ENCODE data around the gene KRT77.
"Not testable (repeated sequence)": the region's sequence is repeated elsewhere in the genome, so short reads cannot be mapped to it uniquely, and the experiment has no call there.

Gene KRT77

GRCh38 chr12:52721838-52722470 lies 18.6 kb upstream of the KRT77 start:
- DNase-seq, result no peak

GRCh38 chr12:52720365-52720886 lies 17.1 kb upstream of the KRT77 start:
- DNase-seq, result no peak

DNA sequence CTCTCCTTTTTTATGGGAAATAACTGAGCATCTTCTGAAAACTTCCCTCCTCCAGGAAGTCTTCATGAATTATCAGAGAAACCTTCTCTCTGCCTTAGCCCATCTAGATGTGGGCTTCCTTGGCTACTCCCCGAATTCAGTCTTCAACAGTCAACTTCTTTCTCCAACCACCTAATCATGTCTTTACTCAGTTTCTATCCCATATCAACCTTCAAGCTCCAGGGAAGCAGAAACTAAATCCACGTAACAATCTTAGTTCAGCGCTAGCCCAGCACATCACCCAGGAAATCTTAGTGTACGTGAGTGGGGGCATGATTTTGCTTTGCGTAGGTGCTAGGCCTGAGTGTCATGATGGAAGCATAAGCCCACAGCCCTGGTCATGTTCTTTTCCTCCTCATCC lies 12.7 kb upstream of the KRT77 start:
- no peak for DNase-seq

- DNase-seq, result no peak
Observed at GRCh38 chr12:52715416-52715815, 12.1 kb upstream of the KRT77 start.

GRCh38 chr12:52714887-52715281 lies 11.6 kb upstream of the KRT77 start:
- DNase-seq, result no peak

DNA sequence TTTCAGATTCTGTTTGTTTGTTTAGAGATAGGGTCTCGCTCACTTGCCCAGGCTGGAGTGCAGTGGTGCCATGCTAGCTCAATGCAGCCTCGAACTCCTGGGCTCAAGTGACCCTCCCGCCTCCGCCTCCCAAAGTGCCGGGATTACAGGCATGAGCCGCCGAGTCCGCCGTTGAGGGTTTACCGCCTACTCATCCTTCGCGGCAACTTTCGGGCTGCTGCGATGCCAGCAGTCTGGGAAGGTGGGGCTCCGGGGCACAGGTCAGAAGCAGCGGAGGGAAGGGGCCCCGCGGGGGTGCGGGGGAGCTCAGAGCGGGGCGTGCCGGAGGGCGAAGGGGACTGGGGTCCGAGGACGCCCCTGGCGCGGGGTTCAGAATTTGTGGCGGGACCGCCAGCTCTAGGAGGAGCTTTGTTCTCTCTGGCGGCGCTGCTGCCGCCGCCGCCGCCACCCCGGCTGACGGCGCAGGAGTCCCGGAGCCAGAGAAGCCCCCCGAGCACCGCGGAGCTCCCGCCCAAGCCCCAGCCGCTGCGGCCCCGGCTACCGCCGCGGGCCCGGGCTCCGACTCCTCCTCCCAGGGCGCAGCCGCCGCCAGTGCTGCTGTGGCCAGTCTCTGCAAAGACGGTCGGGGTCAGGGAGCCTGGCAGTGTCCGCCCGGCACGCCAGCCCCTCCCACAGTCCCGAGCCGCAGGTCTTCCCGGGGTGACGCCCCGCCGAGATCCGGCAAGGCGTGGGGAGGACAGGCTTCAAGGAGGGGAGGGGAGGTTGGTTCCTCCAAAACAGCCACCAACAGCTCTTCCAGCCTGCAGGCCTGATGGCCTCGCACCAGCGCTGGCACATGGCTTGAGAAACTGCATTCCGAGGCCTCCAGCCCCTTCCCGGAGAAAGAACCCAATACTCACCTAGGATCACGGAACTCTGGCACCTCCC lies 10.9 kb upstream of the KRT77 start:
- DNase-seq, result peak; percentile 25

DNA sequence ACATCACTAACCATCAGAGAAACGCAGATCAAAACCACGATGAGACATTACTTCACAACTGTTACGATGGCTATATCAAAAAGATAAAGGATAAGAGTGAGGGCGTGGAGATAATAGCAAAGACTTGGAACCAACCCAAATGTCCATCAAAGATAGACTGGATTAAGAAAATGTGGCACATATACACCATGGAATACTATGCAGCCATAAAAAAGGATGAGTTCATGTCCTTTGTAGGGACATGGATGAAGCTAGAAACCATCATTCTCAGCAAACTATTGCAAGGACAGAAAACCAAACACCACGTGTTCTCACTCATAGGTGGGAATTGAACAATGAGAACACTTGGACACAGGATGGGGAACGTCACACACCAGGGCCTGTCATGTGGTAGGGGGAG lies 8.8 kb upstream of the KRT77 start:
- DNase-seq, result not testable (repeated sequence)

- no peak for DNase-seq
Observed at GRCh38 chr12:52710730-52711129, 7.4 kb upstream of the KRT77 start.

GRCh38 chr12:52708010-52708409 lies 4.7 kb upstream of the KRT77 start:
- no peak for DNase-seq

GRCh38 chr12:52704464-52704863 lies 1.1 kb upstream of the KRT77 start:
- DNase-seq, result no peak

DNA sequence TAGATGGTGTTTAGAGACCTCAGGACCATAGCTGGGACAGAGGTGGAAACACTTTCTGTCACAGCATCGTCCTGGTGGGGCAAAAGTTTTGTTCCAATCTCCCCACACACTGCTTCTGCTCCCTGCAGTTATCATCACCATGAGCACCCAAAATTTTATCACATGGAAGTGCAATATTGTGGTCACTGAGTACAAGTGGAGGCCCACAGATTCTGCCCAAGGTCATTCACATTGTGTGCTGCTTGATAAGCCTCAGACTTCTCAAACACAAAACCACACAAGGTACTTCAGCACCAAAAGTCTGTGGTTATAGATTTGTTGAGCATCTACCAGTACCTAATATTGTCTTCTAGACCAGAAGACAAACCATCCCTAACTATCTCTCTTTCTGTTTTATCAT lies 554 bp upstream of the KRT77 start:
- DNase-seq, result no peak

- no peak for DNase-seq
Observed at GRCh38 chr12:52702338-52702737, 986 bp downstream of the KRT77 start.

GRCh38 chr12:52701281-52701680 lies 2.0 kb downstream of the KRT77 start:
- no peak for DNase-seq

DNA sequence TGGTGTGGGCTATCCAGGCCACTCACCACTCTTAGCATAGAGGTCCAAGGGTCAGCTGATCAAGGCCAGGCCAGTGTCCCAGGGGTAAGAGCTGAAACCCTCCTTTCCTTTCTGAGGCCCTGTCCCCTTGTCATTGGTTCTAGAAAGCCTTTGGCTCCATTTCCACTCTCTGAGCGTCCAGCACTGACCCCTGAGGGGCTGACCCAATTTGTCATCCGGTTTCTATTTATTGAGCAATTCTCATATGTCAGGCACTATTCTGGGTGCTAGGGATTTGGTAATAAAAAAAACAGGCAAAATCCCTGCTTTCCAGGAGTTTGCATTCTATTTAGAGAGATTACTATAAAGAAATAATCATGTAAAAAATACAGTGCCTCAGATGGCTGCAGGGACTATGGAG lies 3.4 kb downstream of the KRT77 start:
- DNase-seq, result no peak

DNA sequence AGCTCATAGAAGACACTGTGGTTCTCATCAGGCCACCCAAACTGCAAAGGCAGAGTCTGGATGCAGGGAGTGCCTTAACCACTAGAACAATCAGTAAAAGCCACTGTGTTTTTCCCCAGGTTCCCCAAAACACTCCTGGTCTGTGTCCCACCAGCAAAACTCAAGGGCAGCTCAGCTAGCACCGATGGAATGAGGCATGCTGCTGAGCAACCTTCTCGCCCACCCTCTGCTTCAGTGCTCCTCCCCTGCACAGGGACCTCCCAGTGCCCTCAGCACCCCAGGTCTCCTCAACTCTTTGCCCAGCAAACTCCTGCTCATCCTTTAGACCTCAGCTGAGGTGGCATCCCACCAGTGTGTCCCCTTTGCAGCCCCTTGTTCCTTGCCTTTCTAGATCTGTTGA lies 4.0 kb downstream of the KRT77 start:
- no peak for DNase-seq

- DNase-seq, result no peak
Observed at GRCh38 chr12:52698651-52699340, 4.5 kb downstream of the KRT77 start.

DNA sequence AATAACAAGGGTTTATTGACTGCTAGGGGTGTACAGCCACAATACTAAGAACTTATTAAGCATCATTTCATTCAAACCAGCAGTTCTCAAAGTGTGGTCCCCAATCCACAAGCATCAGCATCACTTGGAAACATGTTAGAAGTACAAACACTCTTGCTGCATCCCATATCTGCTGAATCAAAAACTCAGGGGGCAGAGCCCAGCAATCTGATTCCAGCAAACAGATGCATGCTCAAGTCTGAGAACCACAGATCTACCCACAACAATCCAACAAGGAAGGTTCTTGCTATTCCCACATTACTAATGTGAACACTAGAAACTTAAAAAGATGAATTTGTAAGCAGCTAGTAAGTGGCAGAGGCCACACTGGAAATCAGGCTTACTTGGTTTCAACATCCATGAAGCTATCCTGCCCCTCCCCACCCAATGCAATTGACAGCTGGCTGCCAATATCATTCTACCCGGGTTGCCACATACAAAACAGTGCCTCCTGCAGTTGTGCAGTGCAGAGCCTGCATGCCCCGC lies 6.2 kb downstream of the KRT77 start:
- no peak for DNase-seq

DNA sequence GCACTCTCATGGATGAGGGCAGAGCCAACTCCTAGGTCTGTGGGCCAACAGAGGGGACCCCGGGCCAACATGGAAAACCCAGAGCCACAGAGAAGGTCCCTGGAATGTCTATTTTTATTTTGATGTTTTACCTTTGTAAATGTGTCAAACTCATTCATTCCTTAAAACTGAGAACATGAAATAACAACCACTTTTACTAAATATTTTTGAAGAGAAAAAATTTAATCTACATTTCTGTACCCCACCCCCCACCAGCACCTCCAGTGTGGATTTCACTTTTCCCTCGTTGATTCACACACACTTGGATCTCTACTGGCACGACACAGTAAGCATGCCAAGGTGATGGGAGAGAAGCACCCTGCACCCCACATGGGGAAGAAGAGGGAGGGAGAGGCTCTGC lies 6.7 kb downstream of the KRT77 start:
- DNase-seq, result no peak

DNA sequence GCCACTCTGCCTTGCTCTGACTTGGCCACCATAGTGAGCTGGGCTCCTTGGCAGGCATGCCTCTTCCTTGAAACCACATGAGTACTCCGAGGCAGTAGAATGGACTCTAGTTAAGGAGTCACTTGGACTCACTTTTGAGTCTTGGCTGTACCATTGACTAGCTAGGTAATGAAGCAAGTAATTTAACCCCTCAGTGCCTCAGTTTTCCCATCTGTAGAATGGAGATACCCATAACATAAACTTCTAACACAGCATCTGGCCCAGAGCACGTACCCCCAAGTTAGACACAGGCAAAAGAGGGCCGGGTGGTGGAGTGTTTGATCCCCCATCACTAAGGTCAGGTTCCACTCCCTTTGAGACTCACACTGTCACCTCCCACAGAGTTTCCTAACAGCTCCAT lies 8.3 kb downstream of the KRT77 start:
- DNase-seq, result no peak

GRCh38 chr12:52694151-52694550 lies 9.2 kb downstream of the KRT77 start:
- no peak for DNase-seq

DNA sequence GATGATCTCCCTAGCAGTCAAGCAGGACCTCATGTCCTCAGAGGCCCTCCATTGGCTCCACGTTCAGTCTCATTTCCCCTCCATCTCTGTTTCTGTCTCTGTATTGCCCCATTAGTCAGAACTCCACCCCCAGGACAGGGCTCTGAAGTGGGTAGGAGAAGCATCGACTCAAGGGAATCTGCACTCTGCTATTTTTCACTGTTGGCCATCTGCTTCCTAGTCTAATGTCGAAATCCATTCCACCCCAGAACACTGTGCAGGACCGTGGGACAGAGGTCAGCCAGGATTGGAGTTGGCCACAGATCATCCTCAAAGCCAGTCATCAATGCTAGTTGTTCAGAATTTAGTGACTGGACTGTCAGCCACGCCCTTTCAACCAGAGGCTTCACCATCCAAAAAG lies 10.1 kb downstream of the KRT77 start:
- DNase-seq, result no peak

DNA sequence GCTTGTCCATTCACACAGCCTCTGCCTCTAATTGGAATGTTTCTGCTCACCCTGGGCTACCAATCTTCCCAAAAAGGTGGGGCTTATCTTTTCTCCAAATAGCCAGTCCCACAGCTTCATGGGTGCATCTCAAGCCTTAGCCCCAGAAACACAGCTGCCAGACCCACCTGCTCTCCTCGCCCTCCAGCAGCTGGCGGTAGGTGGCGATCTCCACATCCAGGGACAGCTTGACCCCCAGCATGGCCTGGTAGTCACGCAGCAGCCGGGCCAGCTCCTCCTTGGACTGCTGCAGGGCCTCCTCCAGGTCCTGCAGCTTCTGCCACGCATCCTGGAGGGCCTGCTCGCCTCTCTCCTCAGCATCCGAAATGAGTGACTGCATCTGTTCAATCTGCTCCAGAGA lies 11.1 kb downstream of the KRT77 start:
- no peak for DNase-seq

- no peak for DNase-seq
Observed at GRCh38 chr12:52691841-52692150, 11.5 kb downstream of the KRT77 start.

All from right hindlimb (tissue), 1 donor.